PC-9 (cell line): Measurements from ENCODE around the gene KIF27.

ENCODE experiments used
- CTCF ChIP-seq: fragments of 200-600 bp; sonication (generic); conservative IDR thresholded peaks from 2 replicates; pipeline ENCODE4 v1.6.1; 2017; ENCODE audit warnings: mixed run types, antibody characterized with exemption, mild to moderate bottlenecking, moderate library complexity
- EZH2 ChIP-seq: fragments of 200-600 bp; sonication (generic); IDR thresholded peaks from 2 replicates; pipeline ENCODE4 v1.8.0; 2017; ENCODE audit warnings: antibody characterized with exemption, low read depth

- TF ChIP-seq CTCF (no peak), EZH2 (no peak)
Measured at GRCh38 chr9:83940590-83941303, 19.5 kb upstream of the KIF27 start.
